Endothelial cell of umbilical vein (primary cell): ENCODE results near the gene SLC51B. TPM values are rescaled to one million over a fixed set of nuclear protein-coding genes. Genes with fewer than 3 reads are reported as not detected.
"Not testable (repeated sequence)": the region's sequence is repeated elsewhere in the genome, so short reads cannot be mapped to it uniquely, and the experiment has no call there.

Experiments
- BruUV-seq: library from RNA; stranded (reverse); fragments of 400-500 nt; replicated peaks from 2 replicates; lab custom pipeline; 2021; lab: Mats Ljungman, UMichigan
- CTCF ChIA-PET: fragments of 300-600, 350-600 bp; sonication (Branson Sonifier 250); formaldehyde crosslinking; loops from one replicate; lab custom pipeline; 2021; ENCODE audit warnings: antibody characterized with exemption, inconsistent platforms; lab: Charles Lee
- POLR2A ChIA-PET: fragments of 300-600, 350-600 bp; sonication (Branson Sonifier 250); formaldehyde crosslinking; loops from one replicate; lab custom pipeline; 2021; ENCODE audit warnings: antibody characterized with exemption, inconsistent platforms; lab: Charles Lee
- DNase-seq: peaks from one replicate; pipeline ENCODE4 v3.0.0-alpha.2; 2011; ENCODE audit warnings: low read depth, low spot score
- FAIRE-seq: peaks from 2 replicates; lab custom pipeline; 2011; peaks lifted over from hg19 to GRCh38; lab: Jason Lieb, UNC
- H2AFZ ChIP-seq: 2 replicates; pipeline ENCODE4 v1.6.0; 2012; ENCODE audit warnings: low read depth, low read length, control low read depth, inconsistent platforms
- H3K27ac ChIP-seq: 2 replicates; pipeline ENCODE4 v1.5.1; 2011; ENCODE audit warnings: low read depth, mild to moderate bottlenecking, control low read depth, low read length, moderate library complexity; ENCODE audit not compliant: insufficient read depth
- H3K27me3 ChIP-seq, 2 experiments: 2 replicates each; pipeline versions ENCODE4 v1.6.0 to v1.6.1; 2011; ENCODE audit warnings: low read length in 2 of 2, mixed read lengths in 1 of 2; ENCODE audit not compliant: control insufficient read depth in 2 of 2, insufficient read depth in 2 of 2
- H3K36me3 ChIP-seq, 2 experiments: 2 replicates in 1 of 2; 3 replicates in 1 of 2; pipeline ENCODE4 v1.5.1; 2011; ENCODE audit warnings: low read length in 2 of 2, mild to moderate bottlenecking in 1 of 2, moderate library complexity in 1 of 2; ENCODE audit not compliant: control insufficient read depth in 2 of 2, insufficient read depth in 2 of 2; ENCODE audit errors: extremely low read depth in 1 of 2
- H3K4me1 ChIP-seq: 3 replicates; pipeline ENCODE4 v1.5.1; 2011; ENCODE audit warnings: mild to moderate bottlenecking, low read length; ENCODE audit not compliant: control insufficient read depth, insufficient read depth; ENCODE audit errors: extremely low read depth
- H3K4me2 ChIP-seq: 2 replicates; pipeline ENCODE4 v1.6.1; 2011; ENCODE audit warnings: low read length, control low read depth, mixed read lengths; ENCODE audit not compliant: insufficient read depth
- H3K4me3 ChIP-seq, 3 experiments: fragments of 200-600 bp in 1 of 3; sonication (generic), shearing (Covaris generic) in 1 of 3; replicated peaks in 1 of 3; 2 replicates each; pipeline ENCODE4 v1.5.1; 2011 to 2016; ENCODE audit warnings: control low read depth in 3 of 3, low read length in 3 of 3, mild to moderate bottlenecking in 2 of 3, inconsistent platforms in 1 of 3, low read depth in 1 of 3, moderate library complexity in 1 of 3; ENCODE audit not compliant: insufficient read depth in 1 of 3
- H3K79me2 ChIP-seq: 2 replicates; pipeline ENCODE4 v1.6.0; 2012; ENCODE audit warnings: low read length, inconsistent platforms; ENCODE audit not compliant: control insufficient read depth, insufficient read depth
- H3K9ac ChIP-seq: replicated peaks from 2 replicates; pipeline ENCODE3; 2011; ENCODE audit warnings: low read length, control low read depth; ENCODE audit not compliant: insufficient read depth; ENCODE audit errors: extremely low read depth
- H3K9me1 ChIP-seq: replicated peaks from 3 replicates; pipeline ENCODE4 v1.6.0; 2011; ENCODE audit warnings: mild to moderate bottlenecking, low read length; ENCODE audit not compliant: control insufficient read depth, insufficient read depth; ENCODE audit errors: extremely low read depth
- H3K9me3 ChIP-seq: replicated peaks from 2 replicates; pipeline ENCODE4 v1.5.1; 2012; ENCODE audit warnings: low read length, inconsistent platforms; ENCODE audit not compliant: control insufficient read depth, insufficient read depth
- H4K20me1 ChIP-seq: replicated peaks from 2 replicates; pipeline ENCODE3; 2011; ENCODE audit warnings: mild to moderate bottlenecking, low read length; ENCODE audit not compliant: control insufficient read depth, insufficient read depth; ENCODE audit errors: extremely low read depth
- CTCF ChIP-seq, 2 donors: IDR thresholded peaks; 1 replicate in 1 of 2; 2 replicates in 1 of 2; pipeline ENCODE4 v1.5.1; 2011; ENCODE audit warnings: low read length in 2 of 2, mild to moderate bottlenecking in 2 of 2, moderate library complexity in 2 of 2, control low read depth in 1 of 2, inconsistent platforms in 1 of 2, low read depth in 1 of 2; ENCODE audit not compliant: insufficient read depth in 1 of 2; ENCODE audit errors: extremely low read depth in 1 of 2
- EZH2 ChIP-seq: IDR thresholded peaks from 2 replicates; pipeline ENCODE4 v1.6.1; 2012; ENCODE audit warnings: borderline replicate concordance, low read depth, mild to moderate bottlenecking, moderate library complexity, low read length, inconsistent platforms; ENCODE audit not compliant: severe bottlenecking
- FOS ChIP-seq: IDR thresholded peaks from 2 replicates; pipeline ENCODE4 v1.6.1; 2011; ENCODE audit warnings: mild to moderate bottlenecking, low read length, moderate library complexity, borderline replicate concordance; ENCODE audit not compliant: insufficient read depth
- GATA2 ChIP-seq: IDR thresholded peaks from 2 replicates; pipeline ENCODE4 v1.7.0; 2011; ENCODE audit warnings: low read depth, mild to moderate bottlenecking, moderate library complexity, mixed read lengths, low read length; ENCODE audit not compliant: insufficient read length, insufficient read depth
- JUN ChIP-seq: IDR thresholded peaks from 2 replicates; pipeline ENCODE4 v1.6.1; 2011; ENCODE audit warnings: borderline replicate concordance, low read depth; ENCODE audit not compliant: insufficient read length, insufficient read depth
- MAX ChIP-seq: IDR thresholded peaks from 2 replicates; pipeline ENCODE4 v1.6.1; 2011; ENCODE audit not compliant: insufficient read depth, insufficient read length
- MYC ChIP-seq: IDR thresholded peaks from one replicate; pipeline ENCODE4 v1.6.1; 2011; ENCODE audit warnings: mild to moderate bottlenecking, low read depth, low read length
- POLR2A ChIP-seq: IDR thresholded peaks from 2 replicates; pipeline ENCODE4 v1.6.1; 2012; ENCODE audit warnings: low read depth, mild to moderate bottlenecking, control low read depth, low read length
- POLR2AphosphoS5 ChIP-seq: IDR thresholded peaks from 2 replicates; pipeline ENCODE4 v1.6.1; 2012; ENCODE audit warnings: low read depth, mild to moderate bottlenecking, control low read depth, low read length, moderate library complexity; ENCODE audit not compliant: insufficient read depth
- dilution Hi-C: fragments of 300-500 bp; cut with MboI; formaldehyde crosslinking; loops from one replicate; pipeline ENCODE4 v1.15.0; 2019; ENCODE audit warnings: low sequenced_read_pairs; ENCODE audit not compliant: extremely low pct_ligation_motif_present
- intact Hi-C: fragments of 100-400 bp; cut with micrococcal nuclease; formaldehyde crosslinking; loops from one replicate; pipeline ENCODE4 v1.10.0; 2022
- polyA plus RNA-seq, 4 experiments: library from polyadenylated mRNA; depleted of rRNA in 3 of 4; stranded (reverse) in 3 of 4; unstranded in 1 of 4; fragments of >200 nt; gene quantifications; 2 replicates each; pipeline versions ENCODE4 v1.2.1 to v1.2.3, GENCODE V29; 2011 to 2012; ENCODE audit warnings: missing spikeins in 1 of 4
- total RNA-seq: library from RNA; stranded (reverse); gene quantifications from 2 replicates; pipeline ENCODE4 v1.2.3, GENCODE V29; 2021

SLC51B gene
- total and polyA plus RNA-seq, 2 donors (not counting 3 experiments of a cell fraction or from before 2014, with no cell fraction given), result not detected

- H3K9me1 ChIP-seq, result no peaks in the 10 kb centered on the region
- H3K4me1 ChIP-seq, result no peaks in the 10 kb centered on the region
- H3K36me3 ChIP-seq, result no peaks in the 10 kb centered on the region
- no peak overlapping the region for H3K9ac ChIP-seq
- no peak for FAIRE-seq
- no peak overlapping the region for H3K27ac ChIP-seq
- dilution Hi-C loops, result no loop called here
- CTCF ChIA-PET, result interaction anchor here (0.8 to 1.2 kb wide), 2 partner anchors 10 to 39 kb away, joined by 3 read pairs; no protein-coding TSS in a partner anchor
- no peaks in the 10 kb centered on the region for H3K79me2 ChIP-seq
- intact Hi-C loops, result no loop called here
- H3K27me3 ChIP-seq, result peaks cover 12 to 24% of the 10 kb centered on the region in 2 experiments
- H3K9me3 ChIP-seq, result no peaks in the 10 kb centered on the region
- no peak overlapping the region for H3K4me3 ChIP-seq
- H2AFZ ChIP-seq, result no peak overlapping the region
- TF ChIP-seq MYC, result no peak
- TF ChIP-seq MAX, result no peak
- TF ChIP-seq GATA2, result no peak
- no peak for TF ChIP-seq CTCF (IDR thresholded peaks at IDR 0.05; ENCODE audit: extremely low read depth in 1 of 2, insufficient read depth in 1 of 2, low read depth in 1 of 2, low read length in 2 of 2)
- TF ChIP-seq JUN, result no peak
- TF ChIP-seq FOS, result no peak
- TF ChIP-seq POLR2A, result no peak
- TF ChIP-seq POLR2AphosphoS5, result no peak
- TF ChIP-seq EZH2, result no peak
- no TSS peak for BruUV-seq
- H4K20me1 ChIP-seq, result no peaks in the 10 kb centered on the region
- POLR2A ChIA-PET, result no interaction called here
- no peak for DNase-seq
- H3K4me2 ChIP-seq, result no peak overlapping the region
Measured at GRCh38 chr15:65072617-65073016, 27.4 kb downstream of the SLC51B start.

- BruUV-seq, H4K20me1 ChIP-seq, H3K27ac ChIP-seq, H3K9me3 ChIP-seq, H2AFZ ChIP-seq, H3K9me1 ChIP-seq, DNase-seq, H3K4me1 ChIP-seq, POLR2A ChIA-PET, dilution Hi-C loops, H3K4me2 ChIP-seq, FAIRE-seq, intact Hi-C loops, H3K36me3 ChIP-seq, H3K79me2 ChIP-seq, H3K4me3 ChIP-seq, H3K9ac ChIP-seq: not testable (repeated sequence)
- peaks cover 17 to 20% of the 10 kb centered on the region in 2 experiments for H3K27me3 ChIP-seq
- CTCF ChIA-PET, result interaction anchor here (1.2 to 6.0 kb wide), 3 partner anchors 13 to 265 kb away, joined by 3 to 29 read pairs (median 4); no protein-coding TSS in a partner anchor
Measured at GRCh38 chr15:65074946-65075345, 29.8 kb downstream of the SLC51B start.
